Panc1 (cell line): ENCODE measurements around the gene CROCC2. TPM values are rescaled to one million over a fixed set of nuclear protein-coding genes. Genes with fewer than 3 reads are reported as not detected.

ENCODE experiments used
- ATAC-seq: fragments of 200-7000 bp; cut with Tn5 transposase; 2 replicates; pipeline ENCODE4 v1.9.1; 2020; ENCODE audit warnings: mild to moderate bottlenecking, moderate library complexity
- BruUV-seq: library from RNA; stranded (reverse); fragments of 400-500 nt; replicated peaks from 2 replicates; lab custom pipeline; 2021; lab: Mats Ljungman, UMichigan
- CTCF ChIA-PET: fragments of 300-600 bp; sonication (Branson Sonifier 250); formaldehyde crosslinking; loops from one replicate; lab custom pipeline; 2022; ENCODE audit warnings: antibody characterized with exemption; lab: Charles Lee
- POLR2A ChIA-PET: fragments of 300-600 bp; sonication (Branson Sonifier 250); formaldehyde crosslinking; loops from one replicate; lab custom pipeline; 2022; ENCODE audit warnings: antibody characterized with exemption; lab: Charles Lee
- DNase-seq: peaks from one replicate; pipeline ENCODE4 v3.0.0-alpha.2; 2010; ENCODE audit warnings: low read depth, low spot score
- H3K27ac ChIP-seq: 2 replicates; pipeline ENCODE4 v1.5.1; 2011; ENCODE audit warnings: mild to moderate bottlenecking, low read length, inconsistent platforms
- H3K27me3 ChIP-seq: fragments of 200-500 bp; sonication (Bioruptor generic); 2 replicates; pipeline ENCODE4 v1.6.0; 2014; ENCODE audit warnings: low read length, inconsistent platforms; ENCODE audit not compliant: control insufficient read depth, insufficient read depth
- H3K36me3 ChIP-seq: fragments of 200-500 bp; sonication (Bioruptor generic); 2 replicates; pipeline ENCODE4 v1.5.1; 2014; ENCODE audit warnings: inconsistent platforms, mild to moderate bottlenecking, low read length, moderate library complexity; ENCODE audit not compliant: control insufficient read depth, insufficient read depth
- H3K4me1 ChIP-seq: 2 replicates; pipeline ENCODE4 v1.5.1; 2011; ENCODE audit warnings: inconsistent platforms, mild to moderate bottlenecking, low read length, moderate library complexity; ENCODE audit not compliant: control insufficient read depth, insufficient read depth
- H3K4me3 ChIP-seq, 2 experiments: 2 replicates each; pipeline ENCODE4 v1.5.1; 2011 to 2012; ENCODE audit warnings: low read depth in 2 of 2, low read length in 2 of 2, mild to moderate bottlenecking in 2 of 2, inconsistent platforms in 1 of 2, moderate library complexity in 1 of 2
- H3K9me3 ChIP-seq: fragments of 200-500 bp; sonication (Bioruptor generic); 2 replicates; pipeline ENCODE4 v1.5.1; 2014; ENCODE audit warnings: low read depth, mild to moderate bottlenecking, inconsistent platforms, low read length, moderate library complexity; ENCODE audit not compliant: control insufficient read depth, insufficient read depth
- POLR2AphosphoS5 ChIP-seq: IDR thresholded peaks from 2 replicates; pipeline ENCODE4 v1.6.1; 2012; ENCODE audit warnings: mild to moderate bottlenecking, low read depth, low read length, moderate library complexity
- SIN3A ChIP-seq: IDR thresholded peaks from 2 replicates; pipeline ENCODE4 v1.6.1; 2012; ENCODE audit warnings: low read depth, mild to moderate bottlenecking, low read length, moderate library complexity, borderline replicate concordance; ENCODE audit not compliant: insufficient read depth
- TCF7L2 ChIP-seq: IDR thresholded peaks from 2 replicates; pipeline ENCODE4 v1.6.1; 2011; ENCODE audit warnings: mild to moderate bottlenecking, low read depth, low read length, inconsistent platforms
- in situ Hi-C: cut with HindIII; loops from 2 replicates; pipeline ENCODE4 v1.10.0; 2016; ENCODE audit warnings: low sequenced_read_pairs, low pct_unique_long_range_greater_than_20kb
- intact Hi-C: fragments of 100-400 bp; cut with micrococcal nuclease; formaldehyde crosslinking; loops from one replicate; pipeline ENCODE4 v1.10.0; 2022; ENCODE audit not compliant: unreplicated experiment
- total RNA-seq: library from RNA; stranded (reverse); gene quantifications from one replicate; pipeline ENCODE4 v1.2.1, GENCODE V29; 2021; ENCODE audit not compliant: unreplicated experiment
- TF ChIP-seq, protein P1 (sequence below), 2 experiments: IDR thresholded peaks; 2 replicates each; pipeline ENCODE4 v1.6.1; 2011 to 2012; ENCODE audit warnings: low read depth in 2 of 2, control low read depth in 1 of 2, low read length in 1 of 2, mild to moderate bottlenecking in 1 of 2, moderate library complexity in 1 of 2; ENCODE audit not compliant: insufficient read depth in 1 of 2
- TF ChIP-seq, protein P2 (sequence below): fragments of 450-650 bp; IDR thresholded peaks from 2 replicates; pipeline ENCODE4 v1.5.1; 2017; ENCODE audit warnings: mild to moderate bottlenecking

CROCC2 gene
- total RNA-seq, 1 experiment from 2014 or later = 0.23 TPM

DNA sequence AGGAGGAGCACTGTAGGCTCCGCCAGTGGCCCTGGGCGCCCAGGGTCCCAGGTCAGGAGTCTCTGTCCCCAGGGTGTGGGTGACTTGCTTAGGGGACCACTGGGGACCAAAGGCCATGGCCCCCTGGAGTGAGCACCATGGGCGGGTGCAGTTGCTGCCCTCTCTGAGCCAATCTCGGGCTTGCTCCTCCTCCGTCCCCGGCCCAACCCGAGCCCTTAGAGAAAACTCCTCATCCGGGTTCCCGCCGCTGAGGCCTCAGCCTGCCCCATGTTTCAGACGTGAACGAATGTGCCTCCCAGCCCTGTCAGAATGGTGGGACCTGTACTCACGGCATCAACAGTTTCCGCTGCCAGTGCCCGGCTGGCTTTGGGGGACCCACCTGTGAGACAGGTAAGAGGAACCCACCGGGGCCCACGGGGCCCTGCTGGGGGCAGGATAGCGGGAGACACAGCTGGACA lies 130.9 kb downstream of the CROCC2 start:
- no TSS peak for BruUV-seq
- Histone ChIP-seq H3K36me3 (no peaks in the 10 kb centered on the region), H3K9me3 (no peaks in the 10 kb centered on the region), H3K4me1 (no peaks in the 10 kb centered on the region; the same call in 1 of the 2 replicates), H3K27me3 (no peaks in the 10 kb centered on the region), H3K4me3 (no peak overlapping the region), H3K27ac (no peak overlapping the region)
- ChIA-PET CTCF (no interaction called here), POLR2A (no interaction called here)
- intact Hi-C loops (no loop called here), in situ Hi-C loops (no loop called here)
- TF ChIP-seq SIN3A (no peak), POLR2AphosphoS5 (no peak), TCF7L2 (no peak)
- TF ChIP-seq, protein P1, sequence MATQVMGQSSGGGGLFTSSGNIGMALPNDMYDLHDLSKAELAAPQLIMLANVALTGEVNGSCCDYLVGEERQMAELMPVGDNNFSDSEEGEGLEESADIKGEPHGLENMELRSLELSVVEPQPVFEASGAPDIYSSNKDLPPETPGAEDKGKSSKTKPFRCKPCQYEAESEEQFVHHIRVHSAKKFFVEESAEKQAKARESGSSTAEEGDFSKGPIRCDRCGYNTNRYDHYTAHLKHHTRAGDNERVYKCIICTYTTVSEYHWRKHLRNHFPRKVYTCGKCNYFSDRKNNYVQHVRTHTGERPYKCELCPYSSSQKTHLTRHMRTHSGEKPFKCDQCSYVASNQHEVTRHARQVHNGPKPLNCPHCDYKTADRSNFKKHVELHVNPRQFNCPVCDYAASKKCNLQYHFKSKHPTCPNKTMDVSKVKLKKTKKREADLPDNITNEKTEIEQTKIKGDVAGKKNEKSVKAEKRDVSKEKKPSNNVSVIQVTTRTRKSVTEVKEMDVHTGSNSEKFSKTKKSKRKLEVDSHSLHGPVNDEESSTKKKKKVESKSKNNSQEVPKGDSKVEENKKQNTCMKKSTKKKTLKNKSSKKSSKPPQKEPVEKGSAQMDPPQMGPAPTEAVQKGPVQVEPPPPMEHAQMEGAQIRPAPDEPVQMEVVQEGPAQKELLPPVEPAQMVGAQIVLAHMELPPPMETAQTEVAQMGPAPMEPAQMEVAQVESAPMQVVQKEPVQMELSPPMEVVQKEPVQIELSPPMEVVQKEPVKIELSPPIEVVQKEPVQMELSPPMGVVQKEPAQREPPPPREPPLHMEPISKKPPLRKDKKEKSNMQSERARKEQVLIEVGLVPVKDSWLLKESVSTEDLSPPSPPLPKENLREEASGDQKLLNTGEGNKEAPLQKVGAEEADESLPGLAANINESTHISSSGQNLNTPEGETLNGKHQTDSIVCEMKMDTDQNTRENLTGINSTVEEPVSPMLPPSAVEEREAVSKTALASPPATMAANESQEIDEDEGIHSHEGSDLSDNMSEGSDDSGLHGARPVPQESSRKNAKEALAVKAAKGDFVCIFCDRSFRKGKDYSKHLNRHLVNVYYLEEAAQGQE (IDR thresholded peaks at IDR 0.05; ENCODE audit: insufficient read depth in 1 of 2, low read depth in 2 of 2, low read length in 1 of 2) = no peak
- TF ChIP-seq, protein P2, sequence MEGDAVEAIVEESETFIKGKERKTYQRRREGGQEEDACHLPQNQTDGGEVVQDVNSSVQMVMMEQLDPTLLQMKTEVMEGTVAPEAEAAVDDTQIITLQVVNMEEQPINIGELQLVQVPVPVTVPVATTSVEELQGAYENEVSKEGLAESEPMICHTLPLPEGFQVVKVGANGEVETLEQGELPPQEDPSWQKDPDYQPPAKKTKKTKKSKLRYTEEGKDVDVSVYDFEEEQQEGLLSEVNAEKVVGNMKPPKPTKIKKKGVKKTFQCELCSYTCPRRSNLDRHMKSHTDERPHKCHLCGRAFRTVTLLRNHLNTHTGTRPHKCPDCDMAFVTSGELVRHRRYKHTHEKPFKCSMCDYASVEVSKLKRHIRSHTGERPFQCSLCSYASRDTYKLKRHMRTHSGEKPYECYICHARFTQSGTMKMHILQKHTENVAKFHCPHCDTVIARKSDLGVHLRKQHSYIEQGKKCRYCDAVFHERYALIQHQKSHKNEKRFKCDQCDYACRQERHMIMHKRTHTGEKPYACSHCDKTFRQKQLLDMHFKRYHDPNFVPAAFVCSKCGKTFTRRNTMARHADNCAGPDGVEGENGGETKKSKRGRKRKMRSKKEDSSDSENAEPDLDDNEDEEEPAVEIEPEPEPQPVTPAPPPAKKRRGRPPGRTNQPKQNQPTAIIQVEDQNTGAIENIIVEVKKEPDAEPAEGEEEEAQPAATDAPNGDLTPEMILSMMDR = no peak
- DNase-seq (no peak), ATAC-seq (no peak)

GRCh38 chr2:241037498-241037897 lies 131.4 kb downstream of the CROCC2 start:
- no peaks in the 10 kb centered on the region for H3K9me3 ChIP-seq
- no TSS peak for BruUV-seq
- ChIA-PET CTCF (no interaction called here), POLR2A (interaction anchor here (0.6 to 0.7 kb wide), 3 partner anchors 17 to 665 kb away, joined by 3 to 20 read pairs (median 5); no protein-coding TSS in a partner anchor)
- no peaks in the 10 kb centered on the region for H3K36me3 ChIP-seq
- intact Hi-C loops (no loop called here), in situ Hi-C loops (no loop called here)
- no peak overlapping the region for H3K27ac ChIP-seq
- no peaks in the 10 kb centered on the region; the same call in 1 of the 2 replicates for H3K4me1 ChIP-seq
- no peak for DNase-seq
- TF ChIP-seq, protein P1 (IDR thresholded peaks at IDR 0.05; ENCODE audit: insufficient read depth in 1 of 2, low read depth in 2 of 2, low read length in 1 of 2) = no peak
- TF ChIP-seq POLR2AphosphoS5 = no peak
- TF ChIP-seq, protein P2 = no peak
- no peak for TF ChIP-seq SIN3A
- no peak for TF ChIP-seq TCF7L2
- no peaks in the 10 kb centered on the region for H3K27me3 ChIP-seq
- no peak for ATAC-seq
- no peak overlapping the region for H3K4me3 ChIP-seq
